Activated T-helper 1 cell treated with Interleukin-2 at 50 U/mL for 16 hours (primary cell): ENCODE data around the gene HOXB8.
A peak's percentile ranks its signal among the peaks of the same experiment; 100 is the strongest.

Experiments used
- DNase-seq: peaks from one replicate; pipeline ENCODE4 v3.0.0-alpha.2; 2020; ENCODE audit warnings: low read depth

Gene HOXB8

DNA sequence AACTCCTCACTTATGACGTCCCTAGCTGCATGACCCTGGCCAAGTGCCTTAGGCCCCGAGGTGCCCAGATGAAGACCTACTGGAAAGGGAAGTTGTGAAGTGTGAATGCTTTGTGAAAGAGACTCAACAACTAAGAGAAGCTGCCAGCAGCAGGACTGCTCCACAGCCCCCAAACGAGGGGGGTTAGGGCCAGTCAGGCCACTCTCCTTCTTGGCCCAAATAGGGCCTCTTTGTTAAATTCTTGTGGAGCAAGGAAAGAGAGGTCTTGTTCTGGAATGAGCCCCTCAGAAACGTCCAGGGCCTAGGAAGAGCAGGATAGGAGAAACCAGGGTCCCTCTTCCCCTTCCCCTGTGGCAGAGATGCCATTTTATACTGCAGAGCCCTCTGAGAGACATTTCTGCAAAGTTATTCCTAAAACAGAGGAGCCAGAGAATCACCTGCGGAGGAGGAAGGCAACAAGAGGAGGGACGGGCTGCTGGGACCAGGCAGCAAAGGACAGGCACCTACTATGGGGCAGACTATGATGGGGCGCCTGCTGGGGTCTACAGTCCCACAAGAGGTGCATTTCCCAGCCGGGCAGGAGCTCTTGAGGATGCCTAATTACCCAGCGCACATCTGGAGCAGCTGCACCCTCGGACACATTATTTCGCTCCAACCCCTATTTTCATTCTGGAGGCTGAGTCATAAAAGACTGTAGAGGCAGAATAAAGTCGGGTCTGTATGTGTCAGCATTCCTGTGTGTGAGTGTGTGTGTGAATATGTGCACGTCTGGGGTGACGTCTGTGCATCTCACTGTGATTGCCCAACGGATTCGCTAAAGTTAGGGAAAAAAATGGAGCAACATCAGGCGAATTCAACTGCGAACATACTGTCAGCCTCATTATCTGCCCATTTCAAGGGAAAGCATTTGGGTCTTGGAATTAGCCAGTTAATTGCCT, 22.5 kb upstream of the HOXB8 start:
- DNase-seq = no peak

GRCh38 chr17:48636177-48637018, 21.3 kb upstream of the HOXB8 start:
- peak; percentile 48 for DNase-seq

DNA sequence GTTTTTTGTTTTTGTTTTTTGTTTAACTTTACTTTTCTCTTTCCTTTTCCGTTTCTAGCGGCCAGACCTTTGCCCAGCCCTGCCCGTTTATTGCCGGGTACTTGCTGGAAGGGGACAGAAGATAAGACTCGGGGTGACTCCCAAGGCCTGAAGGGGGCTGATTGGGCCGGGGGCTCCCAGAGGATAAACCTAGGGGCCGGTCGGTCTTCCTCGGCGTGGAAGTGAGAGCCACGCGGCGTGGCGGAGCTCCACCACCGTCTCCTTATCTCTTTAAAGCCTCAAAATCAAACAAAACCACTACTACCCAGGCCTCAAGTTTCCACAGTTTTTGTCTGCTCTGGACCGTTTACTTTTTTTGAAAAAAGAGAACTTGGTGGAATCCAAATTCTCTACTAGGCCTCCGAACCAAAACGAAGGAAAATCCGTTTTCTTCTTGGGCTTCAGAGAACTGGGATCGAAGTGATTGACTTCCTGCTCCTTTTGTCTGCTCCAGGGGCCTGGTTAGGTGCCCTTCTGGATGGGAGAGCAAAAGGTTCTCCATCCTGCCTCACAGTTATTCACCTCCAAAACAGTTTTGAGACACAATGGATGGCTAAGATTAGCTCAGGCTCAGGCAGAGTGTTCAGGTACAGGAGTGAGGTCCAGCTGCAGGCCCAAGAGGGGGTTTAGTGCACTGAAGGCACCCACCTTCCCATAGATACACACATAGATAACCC, 19.6 kb upstream of the HOXB8 start:
- DNase-seq = no peak

- no peak for DNase-seq
These were observed 18.2 kb upstream of the HOXB8 start for GRCh38 chr17:48633266-48633677.

DNA sequence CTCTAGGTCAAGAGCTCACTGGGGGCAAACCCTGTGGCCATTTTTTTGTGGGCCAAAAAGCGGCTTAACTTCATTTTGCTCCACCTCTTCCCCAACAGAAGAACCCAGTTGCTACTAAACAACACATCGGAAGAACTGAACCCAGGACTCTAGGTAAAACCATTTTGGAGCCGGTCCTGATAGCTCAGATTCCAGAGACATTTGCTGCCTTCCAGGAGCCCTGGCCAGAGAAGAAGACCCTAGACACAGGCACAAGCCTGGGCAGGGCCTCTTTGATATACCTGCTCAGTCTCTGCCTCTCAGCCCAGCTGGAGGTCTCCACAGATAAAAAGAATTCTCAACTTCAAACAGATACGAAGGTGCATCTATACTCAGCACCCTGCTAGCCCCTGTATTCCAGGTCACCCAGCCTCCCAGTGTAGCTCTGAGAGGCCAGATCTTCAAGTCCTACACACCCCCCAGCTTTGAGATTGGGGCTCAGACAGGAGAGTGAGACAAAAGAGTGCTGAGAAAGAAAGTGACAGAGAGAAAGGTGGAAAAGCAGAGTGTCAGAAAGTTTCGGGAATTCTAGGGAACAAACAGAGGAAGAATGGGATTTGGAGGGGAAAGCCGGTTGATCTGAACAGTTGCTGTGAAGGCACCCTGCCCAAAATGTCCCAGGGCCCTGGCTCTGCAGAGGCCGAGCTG, 17.6 kb upstream of the HOXB8 start:
- no peak for DNase-seq

- DNase-seq = no peak
These were observed 16.8 kb upstream of the HOXB8 start for GRCh38 chr17:48631693-48632578.

DNA sequence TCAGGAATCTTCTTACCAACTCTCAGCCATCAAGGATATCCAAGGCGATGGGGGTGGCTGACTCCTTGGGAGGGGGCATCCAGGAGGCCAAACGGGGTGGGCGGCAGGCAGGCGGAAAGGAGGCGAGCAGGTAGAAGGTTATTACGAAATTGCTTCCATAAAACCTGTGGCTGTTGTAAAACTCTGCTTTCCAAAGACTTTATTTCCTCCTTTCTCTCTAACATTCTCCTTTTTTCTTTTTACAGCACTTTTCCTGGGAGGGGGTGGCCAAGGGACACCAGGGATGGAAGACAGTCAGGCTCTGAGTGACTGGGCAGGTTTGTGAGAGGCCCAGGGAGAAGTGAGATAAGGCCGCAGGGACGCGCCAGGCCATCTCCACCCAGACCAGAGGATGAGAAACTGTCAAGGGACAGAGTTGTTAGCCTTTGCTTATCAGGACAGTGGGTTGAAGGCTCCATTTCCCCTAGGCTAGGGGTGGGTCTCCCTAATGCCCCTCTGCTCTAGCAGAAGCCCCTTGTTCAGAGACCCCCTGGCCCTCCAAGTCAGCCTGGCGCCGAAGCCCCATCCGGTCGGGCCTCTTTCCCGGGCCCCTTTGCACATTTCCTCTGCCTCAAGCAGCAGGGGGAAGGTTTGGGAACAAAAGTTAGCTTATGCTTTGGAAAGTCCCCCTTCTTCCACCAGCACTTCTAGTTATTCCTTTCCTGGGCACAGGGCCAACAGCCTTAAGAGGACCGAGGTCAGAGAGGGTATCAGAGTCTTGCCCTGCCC, 16.0 kb upstream of the HOXB8 start:
- DNase-seq = no peak

DNA sequence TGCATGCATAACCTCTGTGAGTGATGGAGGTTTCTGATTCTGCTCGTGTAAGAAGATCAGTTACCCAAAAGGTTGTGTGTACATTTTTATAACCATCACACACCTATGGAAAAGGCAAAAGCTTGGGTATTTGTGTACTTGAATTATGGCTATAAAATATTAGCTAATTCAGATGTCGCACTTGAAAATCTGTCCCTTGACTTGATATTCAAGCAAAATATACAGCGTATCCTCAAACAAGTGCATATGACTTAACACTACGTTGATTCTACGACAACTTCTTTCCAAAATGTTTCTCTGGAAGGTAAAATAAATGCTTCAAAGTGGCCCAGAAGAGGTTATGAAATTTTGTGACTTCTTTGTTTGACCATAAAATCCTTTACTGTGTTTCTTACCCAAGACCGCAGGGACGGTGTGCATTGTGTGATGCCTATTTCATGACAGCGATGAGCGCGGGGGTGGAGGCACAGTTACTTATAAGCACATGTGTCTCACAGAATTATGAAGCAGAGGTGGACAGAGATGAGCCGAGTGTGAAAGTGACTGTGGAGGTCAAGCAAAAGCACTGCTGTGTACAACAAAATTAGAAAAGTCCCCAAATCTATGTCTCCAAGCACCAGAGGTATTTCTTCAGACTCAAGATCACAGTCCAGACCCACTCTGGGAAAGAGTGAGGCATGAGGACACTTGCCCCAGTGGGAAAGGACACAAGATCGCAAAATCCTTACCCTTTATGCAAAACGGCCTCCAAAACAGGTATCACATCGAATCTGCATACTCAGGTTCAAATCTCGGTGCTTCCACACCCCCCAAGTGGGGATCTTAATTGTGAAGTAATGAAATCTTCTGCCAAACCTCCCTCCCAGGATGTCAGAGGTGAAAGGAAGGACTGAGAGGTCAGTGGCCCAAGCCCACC, 15.2 kb upstream of the HOXB8 start:
- DNase-seq = no peak

DNA sequence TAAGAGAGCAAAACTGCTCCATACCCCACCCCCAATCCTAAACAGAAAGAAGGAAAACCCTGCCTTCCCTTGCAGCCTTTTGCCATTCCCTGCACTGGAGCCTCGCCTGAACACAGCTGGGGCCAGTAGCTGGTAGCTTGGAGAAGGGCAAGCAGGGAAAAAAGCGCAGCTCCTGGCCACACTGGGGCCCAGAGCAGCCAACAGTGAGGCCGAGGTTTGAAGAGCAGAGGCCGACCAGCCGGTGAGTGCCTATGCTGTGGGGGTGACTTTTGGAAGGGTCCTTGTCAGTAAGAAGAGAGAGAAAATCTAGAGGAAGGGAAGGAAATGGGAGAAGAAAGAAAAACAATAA, 14.3 kb upstream of the HOXB8 start:
- no peak for DNase-seq

- no peak for DNase-seq
These were observed 13.7 kb upstream of the HOXB8 start for GRCh38 chr17:48628649-48629410.

GRCh38 chr17:48627623-48628521, 12.8 kb upstream of the HOXB8 start:
- no peak for DNase-seq

DNA sequence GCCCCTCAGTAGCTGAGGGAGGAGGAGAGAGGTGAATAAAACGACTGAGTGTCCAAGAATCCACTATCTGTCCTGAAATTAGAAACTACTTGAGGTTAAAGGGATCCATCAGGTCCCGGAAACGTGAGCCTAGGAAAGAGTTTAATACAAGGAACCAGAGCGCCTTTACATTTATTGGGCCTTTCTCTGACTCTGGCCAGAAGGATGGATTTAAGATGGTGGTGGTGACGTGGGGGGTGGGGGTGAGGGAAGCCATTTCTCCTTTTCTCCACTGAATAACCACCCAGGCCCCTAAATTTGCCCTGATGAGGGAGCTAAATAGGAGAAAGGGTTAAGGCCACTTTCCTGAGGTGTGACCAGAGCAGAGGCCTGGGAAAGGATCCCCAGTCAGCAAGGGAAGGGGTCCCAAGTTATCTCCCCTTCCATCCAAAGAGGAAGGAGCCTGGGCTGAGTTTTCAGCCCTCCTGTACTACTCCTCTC, 12.1 kb upstream of the HOXB8 start:
- no peak for DNase-seq

GRCh38 chr17:48626245-48627117, 11.4 kb upstream of the HOXB8 start, which contains the start of gene HOXB9:
TSS of gene HOXB9 (minus strand) at chr17:48626358. CDS start at chr17:48626269, 89 bp downstream.
- DNase-seq = peak; percentile 11

DNA sequence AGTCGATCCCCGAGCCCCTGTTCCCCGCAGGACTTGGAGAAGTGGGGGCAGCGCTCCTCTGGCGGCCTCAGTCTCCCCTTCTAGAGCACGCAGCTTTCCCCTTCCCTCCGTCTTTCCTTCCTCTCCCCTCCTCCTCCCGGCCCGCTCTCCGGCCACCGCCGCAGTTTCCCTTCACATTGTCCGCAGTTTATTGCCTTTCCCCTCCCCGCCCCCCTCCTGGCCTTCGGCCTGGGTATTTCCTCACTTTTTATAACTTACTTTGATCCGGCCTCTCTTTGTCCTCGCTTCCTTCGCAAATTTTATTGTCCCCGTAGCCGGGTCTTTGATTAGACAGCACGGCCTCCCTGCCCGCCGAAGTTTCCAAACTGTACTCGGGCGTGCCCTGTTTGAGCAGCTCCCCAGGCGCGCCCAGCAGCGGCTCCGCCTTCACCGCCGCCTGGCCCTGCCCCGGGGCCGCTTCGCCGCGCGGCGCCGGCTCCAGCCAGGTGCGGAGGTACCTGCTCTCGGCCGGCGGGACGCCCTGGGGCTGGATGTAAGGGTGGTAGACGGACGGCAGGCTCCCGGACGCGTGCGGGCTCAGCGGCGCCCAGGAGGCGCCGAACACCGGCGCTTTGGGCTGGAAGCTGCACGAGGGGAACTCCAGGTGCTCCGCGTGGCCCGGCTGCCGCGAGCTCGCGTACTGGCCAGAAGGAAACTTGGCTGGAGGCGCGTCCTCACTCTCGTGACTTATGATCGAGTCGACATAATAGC, 10.6 kb upstream of the HOXB8 start:
- DNase-seq = no peak
